Suppressor macrophage treated with lipopolysaccharide for 1 hour (primary cell): Measurements from ENCODE around the gene CACNB4.

Experiments used
- DNase-seq, 3 donors: peaks; one replicate each; pipeline ENCODE4 v3.0.0-alpha.2; 2020 to 2022

The CACNB4 gene

DNA sequence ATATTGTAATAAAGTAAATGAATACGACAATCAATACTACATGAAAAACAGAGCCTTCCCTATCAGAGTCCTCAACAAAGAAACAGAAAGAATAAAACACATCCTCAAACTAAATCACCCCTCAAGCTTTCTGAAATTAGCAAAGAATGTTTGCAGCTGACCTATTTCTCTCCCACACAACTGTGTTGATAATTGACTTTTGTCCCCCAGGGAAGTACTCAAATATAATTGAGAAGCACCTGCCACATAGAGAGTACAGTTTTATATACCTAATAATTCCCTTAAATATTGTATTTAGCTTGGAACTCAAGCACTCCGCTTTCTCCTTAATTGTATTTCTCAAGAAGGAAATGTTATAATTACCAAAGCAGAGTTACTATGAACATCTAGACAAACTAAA, 12.6 kb downstream of the CACNB4 start:
- no peak for DNase-seq

DNA sequence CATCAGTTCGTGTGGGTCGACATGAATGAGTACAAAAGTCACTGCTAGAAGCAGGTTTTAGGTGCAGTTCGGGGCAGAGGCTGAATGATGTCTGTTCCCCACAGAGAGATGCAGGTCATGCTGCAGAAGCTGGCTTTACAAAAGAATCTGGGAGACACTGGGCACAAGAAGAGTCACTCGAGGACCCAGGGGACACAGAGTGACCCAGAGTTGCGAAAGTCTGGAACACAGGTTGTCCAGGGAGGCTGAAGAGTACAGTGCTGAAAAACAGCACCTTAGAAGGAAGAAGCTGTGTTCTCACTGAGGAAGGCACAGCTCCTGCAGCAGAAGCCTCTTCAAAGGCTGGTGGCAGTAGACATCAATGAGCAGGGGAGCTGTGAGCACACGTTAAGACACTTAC, 14.8 kb downstream of the CACNB4 start:
- DNase-seq, result no peak

DNA sequence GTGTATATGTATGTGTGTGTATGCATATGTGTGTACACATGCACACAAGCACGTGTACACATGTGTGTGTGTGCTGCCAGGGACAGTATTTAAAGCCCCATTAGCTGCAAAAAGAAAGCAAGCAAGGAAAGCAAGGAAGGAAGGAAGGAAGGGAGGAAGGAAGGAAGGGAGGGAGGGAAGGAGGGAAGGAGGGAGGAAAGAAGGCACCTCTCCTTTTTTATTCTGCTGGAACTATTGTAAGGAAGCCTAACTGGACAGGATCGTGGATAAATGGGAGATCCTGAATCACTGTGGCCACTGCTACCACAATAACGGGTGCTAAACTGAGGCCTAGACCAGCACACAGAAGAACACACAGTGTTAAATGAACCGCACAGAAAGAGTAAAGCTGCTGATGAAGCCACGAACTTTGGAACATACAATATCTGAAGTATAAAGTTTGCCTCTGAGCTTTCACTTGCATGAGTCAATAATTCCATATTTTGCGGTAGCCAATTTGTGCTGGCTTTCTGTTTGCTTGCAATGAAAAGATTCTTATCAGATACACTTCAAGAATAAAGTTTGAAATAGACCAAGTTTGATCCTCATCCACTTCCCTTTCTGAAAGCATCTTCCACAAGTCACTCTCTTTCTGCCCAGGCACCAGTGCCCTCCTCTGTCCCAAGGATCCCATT, 15.5 kb downstream of the CACNB4 start:
- no peak for DNase-seq

DNA sequence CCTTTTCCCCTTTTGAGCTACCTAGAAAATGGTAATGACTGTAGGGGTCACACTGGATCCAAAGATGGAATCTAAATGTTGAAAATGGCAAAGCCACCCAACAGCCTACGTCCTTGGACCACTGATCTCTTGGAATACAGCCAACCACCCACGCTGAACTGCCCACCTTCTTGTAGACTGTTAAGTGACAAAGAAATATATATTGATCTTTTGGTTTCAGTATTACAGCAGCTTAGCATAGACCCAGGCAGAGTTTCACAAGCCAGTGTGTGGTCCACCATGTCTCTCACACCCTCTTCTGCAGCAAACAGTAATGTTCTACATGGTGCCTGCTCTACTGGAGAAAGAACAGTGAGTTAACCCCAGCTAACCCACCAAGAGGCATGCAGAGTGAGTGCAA, 20.2 kb downstream of the CACNB4 start:
- DNase-seq, result no peak

DNA sequence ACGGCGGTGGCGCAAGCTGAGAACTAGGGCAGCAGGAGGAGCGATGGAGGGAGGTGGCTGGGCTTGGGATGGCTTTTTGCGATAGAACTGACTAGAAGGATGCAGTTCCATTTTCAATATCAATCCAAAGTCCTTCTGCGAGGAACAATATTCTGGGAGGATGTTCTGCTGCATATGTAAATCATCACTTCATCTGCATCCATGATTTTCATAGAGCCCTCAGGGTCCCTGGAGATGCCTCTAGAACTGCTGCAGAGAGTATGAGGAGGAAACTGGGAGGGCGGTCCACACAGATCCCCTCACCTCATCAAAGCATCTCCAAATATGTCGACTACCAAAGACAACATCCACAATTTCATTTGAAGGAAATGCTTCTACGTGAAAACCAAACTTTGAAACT, 20.8 kb downstream of the CACNB4 start:
- no peak for DNase-seq

DNA sequence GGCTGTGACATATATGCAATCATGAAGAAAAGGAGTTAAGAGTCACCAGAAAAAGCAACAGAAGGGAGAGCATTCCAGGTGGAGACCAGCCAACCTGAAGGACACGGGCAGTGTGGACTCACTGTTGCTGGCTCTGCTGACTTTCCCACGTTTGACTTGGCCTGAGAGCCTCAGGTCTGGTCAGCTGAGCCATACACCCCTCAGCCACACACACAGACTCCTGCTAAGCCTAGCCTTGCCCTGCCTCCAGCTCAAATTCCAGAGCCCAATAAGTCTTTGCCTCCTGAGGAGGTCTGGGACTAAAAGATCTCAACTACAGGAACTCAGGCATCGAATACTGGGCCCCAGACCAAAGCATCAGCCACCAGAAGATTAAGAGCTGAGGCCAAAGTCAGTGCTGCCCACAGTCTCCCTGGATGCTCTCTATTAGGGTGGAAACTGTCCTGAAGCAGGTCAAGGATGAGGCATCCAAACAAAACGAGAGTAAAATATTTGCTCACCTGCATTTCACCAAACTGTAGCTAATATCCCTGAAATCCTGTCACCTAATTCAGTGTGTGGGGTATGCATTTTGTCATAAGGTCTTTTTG, 23.3 kb downstream of the CACNB4 start:
- DNase-seq, result no peak

DNA sequence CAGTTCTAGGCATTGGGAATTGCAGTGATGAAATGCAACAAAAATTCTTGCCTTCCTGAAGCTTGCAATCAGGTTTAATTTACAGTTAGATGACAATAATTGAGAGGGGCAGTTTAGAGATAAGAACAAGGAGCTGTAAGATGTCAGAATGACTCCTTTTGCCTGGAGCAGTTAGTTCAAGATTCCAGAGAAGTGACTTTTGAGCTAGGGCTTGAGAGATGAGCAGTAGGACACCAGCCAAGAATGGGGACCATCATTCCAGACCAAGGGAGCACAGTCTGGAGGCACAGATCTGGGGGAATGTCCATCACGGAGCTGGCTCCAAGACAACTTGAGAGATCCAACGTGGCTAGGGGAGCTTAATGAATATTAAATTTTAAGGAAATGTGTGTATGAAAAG, 26.8 kb downstream of the CACNB4 start:
- no peak for DNase-seq

DNA sequence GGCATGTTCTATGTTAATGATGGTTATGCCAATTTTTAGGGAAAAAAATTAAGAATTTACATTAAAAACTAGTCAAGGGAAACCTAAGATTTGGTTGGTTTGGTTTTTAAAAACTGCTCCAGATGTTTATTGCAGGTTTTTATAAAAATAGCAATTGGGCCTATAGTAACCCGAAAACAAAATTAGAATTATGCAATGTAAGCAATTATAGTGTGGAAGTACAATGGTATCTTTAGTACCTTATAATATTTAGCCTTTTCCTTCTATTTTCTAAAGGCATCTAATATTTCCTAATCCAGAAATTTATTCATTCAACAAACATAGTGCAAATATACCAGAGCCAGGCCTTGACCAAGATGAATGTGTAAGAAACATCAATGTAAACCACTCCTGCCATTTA, 27.3 kb downstream of the CACNB4 start:
- DNase-seq, result no peak

DNA sequence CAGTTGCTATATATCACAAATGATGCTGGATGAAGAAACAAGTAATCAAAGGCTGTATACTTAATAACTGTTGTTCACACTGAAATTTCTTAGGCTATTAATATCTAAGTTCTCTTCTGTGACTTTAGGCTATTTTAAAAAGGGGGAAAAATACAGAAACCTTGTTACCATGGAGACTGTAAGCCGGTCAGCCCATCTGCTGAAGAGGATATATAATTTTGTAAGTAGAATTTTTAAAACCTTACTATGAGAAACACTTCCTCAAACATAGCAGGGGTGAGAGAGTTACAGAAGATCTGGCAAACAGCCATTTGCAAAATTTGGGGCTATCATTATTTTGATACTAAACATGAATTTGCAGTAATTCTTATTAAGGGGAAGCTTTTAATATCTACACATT, 27.8 kb downstream of the CACNB4 start:
- DNase-seq, result no peak

DNA sequence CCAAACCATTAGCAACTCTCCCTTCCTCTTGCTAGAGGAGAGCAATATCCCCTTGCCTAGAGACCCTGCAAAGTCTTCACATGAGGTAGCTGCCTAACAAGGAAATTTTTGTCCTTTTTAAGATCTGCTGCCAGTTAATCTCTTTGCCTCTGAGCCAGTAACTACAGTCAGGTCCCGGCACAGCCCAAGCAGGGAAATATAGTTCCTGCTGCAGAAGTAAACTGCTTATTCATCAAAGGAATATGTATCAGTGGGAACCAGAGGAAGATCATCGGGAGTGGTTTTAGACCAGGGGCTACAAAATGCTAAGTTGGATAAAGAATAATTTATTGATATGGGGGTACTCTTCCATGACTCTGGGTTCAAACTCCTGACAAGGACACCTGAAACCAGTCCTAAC, 30.6 kb downstream of the CACNB4 start:
- DNase-seq, result no peak

DNA sequence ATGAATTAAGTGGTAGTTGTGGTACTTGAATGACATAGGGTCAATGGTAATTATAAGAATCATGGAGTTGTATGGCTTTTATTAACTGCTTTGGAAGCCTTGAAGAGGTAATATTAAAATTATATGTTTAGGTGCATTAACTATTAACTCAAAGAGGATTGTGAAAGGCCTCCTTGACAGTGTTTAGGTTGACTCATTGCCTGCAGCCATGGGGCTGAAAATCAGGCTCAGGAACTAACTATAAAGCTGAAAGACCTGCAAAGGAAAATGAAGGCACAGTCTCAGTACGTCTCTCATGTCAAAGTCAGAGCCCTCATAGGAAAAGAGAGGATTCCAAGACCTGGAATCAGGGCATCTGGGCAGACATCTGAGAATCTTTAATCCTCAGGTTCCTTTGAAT, 31.0 kb downstream of the CACNB4 start:
- no peak for DNase-seq

DNA sequence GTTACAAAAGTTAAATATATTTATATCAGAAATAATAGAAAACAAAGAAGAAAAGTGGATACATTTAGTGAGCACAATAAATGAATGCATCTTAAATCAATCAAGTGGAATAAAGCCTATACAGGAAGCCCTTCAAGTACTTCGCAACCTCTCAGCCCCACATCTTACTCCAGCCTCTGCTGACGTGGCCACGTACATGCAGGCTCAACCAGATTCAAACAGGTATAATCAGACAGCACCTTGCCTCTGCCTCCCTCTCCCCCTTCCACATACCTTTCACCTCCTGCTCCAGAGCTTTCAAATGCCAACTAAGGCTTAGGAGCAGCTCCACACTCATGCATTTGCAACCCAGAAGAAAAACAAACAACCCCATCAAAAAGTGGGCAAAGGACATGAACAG, 32.9 kb downstream of the CACNB4 start:
- no peak for DNase-seq

DNA sequence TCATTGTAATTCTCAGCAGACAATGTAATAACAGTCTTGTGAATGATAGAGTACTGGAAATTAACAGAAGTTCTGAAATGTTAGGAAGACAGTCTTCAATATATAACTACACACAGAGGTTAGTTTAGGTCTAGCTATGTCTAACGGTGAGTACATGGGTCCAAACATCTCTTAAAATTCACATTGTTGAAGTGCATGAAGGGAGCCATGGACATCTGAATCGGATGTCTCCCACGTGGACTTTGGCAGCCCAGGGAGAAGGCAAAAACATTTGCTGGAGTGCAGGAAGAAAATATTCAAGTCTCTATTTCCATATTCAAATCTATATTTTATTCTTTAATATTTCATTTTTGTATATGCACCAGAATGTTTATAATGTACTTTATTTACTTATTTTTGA, 34.8 kb downstream of the CACNB4 start:
- no peak for DNase-seq

DNA sequence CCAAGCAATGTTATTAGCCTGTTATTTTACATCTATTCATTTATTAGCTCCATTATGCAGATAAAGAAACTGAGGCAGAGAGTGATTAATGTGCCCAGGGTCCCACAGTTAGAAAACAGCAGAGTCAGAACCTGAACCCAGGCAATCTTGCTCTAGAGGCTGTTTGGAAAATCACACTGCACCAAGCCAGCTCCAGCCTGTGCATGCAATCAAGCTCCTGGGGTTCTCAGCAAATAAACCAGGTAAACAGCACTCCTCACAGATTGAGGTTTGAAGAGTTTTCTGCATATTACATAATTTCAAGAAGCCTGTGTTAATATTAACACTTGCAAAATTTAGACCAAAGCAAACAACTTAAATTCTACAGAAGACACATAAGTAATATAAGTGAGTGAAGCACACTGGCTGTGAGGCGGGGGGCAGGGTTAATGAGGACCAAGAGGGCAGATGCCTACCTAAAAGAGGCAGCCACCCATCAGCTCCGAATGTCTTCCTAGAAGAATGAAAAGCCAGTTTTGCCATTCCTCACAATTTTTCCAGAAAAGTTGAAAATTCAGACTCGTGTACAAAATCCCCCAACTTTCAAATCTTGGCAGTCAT, 35.4 kb downstream of the CACNB4 start:
- DNase-seq, result no peak

DNA sequence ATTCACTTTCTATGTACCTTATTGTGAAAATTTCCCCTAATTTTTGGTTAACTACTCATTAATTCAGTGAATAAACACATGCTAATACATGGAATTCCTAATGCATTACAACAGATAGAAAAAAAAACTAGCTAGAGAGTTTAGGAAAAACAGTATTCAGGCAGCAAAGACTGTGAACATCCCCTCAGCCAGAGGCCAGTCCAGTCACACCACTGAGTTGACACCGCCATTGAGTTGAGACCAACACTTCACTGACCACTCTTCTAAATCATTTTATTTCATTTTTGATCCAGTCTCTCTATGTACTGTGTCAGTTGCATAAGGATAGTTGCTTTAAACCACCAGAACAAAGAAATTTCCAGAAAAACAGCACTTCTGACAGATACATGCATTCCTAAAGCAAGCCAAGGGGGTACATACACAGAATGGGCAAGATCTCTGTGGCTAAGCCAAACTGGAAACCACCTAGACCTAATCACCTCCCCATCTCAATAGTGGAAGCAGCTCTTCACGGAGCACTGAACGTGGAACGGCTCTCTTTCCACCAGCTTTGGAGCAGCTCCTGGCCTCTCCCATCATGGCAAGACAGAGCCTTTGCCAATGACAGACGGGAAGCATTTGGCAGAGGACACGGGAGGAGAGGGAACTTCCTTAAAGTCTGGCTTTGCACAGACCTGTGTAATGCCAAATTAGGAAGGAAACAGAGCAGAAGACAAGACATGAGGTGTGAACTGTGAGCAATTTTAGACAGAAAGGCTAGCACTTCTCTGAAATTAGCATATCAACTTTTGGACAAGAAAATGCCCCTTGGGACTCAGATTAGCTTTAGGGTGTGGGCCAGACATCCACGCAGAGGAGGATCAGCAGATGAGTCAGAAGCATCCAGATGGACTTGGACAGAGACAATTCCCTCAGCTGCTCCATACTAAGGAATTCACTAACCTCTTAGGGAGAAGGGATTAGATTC, 36.4 kb downstream of the CACNB4 start:
- DNase-seq, result peak in 1 of 3 donors; percentile 33

DNA sequence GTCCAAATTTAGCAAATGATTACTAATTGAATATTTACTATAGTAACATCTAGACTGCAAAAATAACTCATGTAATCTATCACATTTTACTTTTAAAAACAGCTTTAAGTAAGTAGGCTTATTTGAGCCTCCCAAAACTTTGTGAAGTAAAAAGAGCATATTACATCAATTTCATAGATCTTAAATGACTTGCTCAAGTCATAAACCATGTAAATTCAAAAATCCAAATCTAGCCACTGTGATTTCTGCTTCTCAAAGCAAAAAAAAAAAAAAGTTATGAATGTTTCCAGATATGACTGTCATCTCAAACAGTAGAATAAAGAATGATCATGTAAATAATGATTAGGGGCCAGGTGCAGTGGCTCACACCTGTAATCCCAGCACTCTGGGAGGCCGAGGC, 37.5 kb downstream of the CACNB4 start:
- no peak for DNase-seq

DNA sequence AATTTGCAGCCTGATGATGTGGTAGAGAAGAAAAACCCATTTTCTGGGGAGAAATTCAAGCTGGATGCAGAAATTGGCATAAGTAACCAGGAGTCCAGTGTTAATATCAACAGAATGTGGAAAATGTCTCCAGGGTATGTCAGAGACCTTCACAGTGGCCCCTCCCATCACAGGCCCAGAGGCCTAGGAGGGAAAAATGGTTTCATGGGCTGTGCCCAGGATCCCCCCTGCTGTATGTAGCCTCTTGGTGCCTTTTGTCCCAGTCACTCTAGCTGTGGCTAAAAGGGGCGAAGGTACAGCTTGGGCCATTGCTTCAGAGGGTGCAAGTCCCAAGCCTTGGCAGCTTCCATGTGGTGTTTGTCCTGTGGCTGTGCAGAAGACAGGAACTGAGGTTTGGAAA, 40.2 kb downstream of the CACNB4 start:
- no peak for DNase-seq

DNA sequence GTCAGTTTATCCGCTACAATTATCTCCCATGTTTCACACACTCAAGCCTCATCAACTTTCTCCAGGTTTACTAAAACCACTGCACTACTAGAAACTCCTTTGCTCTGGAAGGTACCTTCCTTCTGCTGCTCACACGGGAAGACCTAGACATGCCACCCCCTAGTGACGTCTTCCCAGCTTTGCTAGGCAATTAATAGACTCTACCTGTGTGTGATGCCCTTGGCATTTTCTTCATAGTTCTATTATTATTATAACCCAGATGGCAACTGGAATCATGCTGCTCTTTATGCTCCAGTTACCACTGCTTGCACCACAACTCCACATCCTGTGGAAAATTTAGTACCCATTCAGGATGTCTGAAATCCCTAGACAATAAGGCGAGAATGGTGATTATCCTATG, 42.4 kb downstream of the CACNB4 start:
- DNase-seq, result no peak

DNA sequence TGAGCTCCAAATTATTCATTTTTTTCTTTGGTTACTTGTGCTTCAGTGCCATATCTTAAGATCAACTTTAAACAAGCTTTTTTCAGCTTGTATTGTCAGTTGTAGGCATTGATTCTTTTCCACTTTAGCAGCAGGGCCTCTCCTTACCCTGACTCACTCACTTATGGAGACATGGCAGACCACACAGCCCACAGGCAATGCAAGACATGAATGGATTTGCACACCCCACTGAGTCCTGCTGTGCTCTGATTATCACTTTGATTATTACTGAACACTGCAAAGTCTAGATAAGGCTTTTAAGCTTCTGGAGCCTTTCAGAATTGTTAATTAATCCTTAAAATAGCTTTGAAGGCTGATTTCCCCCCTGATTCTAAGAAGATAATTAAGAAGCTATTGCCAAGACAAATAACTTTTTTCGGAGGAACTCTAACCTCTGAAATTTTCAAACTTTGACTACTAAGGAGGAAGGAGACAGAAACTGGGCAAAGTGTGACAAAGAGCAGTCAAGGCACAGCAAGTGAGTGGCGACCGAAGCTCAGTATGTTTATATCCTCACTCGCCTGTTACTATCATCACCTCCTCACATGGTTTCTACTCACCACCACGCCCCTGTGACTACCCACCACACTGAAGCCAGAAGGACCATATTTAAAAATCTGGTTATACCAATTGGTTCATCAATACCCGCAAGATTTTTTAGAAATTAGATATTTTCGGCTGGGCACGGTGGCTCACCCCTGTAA, 43.3 kb downstream of the CACNB4 start:
- DNase-seq, result peak in 1 of 3 donors; percentile 38

DNA sequence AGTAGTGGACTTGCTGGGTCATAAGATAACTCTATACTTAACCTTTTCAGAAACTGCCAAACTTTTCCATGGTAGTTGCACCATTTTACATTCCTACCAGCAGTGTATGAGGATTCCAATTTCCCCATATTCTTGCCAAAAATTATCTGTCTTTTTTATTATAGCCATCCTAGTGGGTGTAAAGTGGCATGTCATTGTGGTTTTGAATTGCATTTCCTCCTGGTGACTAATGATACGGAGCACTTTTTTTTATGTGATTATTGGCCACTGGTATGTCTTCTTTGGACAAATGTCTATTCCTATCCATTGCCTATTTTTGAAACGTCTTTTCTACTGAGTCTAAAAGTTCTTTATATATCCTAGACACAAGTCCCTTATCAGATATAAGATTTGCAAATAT, 44.3 kb downstream of the CACNB4 start:
- peak; percentile 48 to 84 (median 72) for DNase-seq

DNA sequence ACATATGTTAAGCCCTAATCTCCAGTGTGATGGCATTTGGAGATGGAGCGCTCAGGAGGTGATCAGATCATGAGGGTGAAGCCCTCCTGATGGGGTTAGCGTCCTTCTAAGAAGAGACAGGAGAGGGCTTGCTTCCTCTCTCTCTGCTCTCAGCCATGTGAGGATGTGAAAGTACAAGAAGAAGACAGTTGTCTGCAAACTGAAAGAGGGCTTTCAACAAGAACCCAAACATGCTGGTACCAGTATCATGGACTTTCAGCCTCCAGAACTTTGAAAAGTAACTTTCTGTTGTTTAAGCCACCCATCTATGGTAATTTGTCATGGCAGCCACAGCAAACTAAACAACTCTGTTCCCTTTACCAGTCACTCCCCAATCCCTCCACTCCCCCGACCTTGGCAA, 47.4 kb downstream of the CACNB4 start:
- peak in 1 of 3 donors; percentile 38 for DNase-seq

DNA sequence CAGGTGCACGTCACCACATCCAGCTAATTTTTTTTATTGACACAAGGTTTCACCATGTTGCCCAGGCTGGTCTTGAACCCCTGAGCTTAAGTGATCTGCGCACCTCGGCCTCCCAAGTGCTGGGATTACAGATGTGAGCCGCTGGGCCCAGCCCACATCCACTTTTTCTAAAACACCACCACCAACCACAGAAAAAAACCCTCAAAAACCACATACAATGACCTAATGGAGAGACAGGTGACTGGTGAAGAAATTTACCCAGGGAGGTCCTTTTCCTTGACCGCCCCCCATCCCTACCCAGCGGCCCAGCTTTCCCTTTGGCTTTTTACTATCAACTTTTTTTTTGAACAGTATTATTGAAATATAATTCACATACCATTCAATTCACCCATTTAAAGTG, 47.9 kb downstream of the CACNB4 start:
- peak in 1 of 3 donors; percentile 26 for DNase-seq

DNA sequence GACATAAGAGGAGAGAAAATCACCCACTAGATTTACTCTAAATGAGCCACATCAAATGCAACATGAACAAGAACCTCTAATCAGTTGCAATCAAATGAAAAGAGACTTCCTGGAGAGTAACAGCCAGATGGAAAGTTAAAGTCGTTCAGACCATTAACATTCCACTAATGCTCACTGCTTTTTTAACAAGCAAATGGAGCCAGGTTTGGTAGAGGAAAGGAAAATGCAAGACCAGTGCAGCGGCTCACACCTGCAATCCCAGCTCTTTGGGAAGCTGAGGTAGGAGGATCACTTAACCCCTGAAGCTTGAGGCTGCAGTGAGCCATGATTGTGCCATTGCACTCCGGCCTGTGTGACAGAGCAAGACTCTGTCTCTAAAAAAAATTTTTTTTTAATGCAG, 48.5 kb downstream of the CACNB4 start:
- DNase-seq, result no peak
